ENCODE measurements around the gene WDR43. TPM values are rescaled to one million over a fixed set of nuclear protein-coding genes. Genes with fewer than 3 reads are reported as not detected.
A peak's percentile ranks its signal among the peaks of the same experiment; 100 is the strongest.

The WDR43 gene
- total RNA-seq, 6 donors from 2014 or later: 20.4 to 54.7 (median 33.7) TPM

- ATAC-seq (ENCODE audit: low FRiP score in 2 of 2): no peak
- Histone ChIP-seq H3K9me3 (no peaks in the 10 kb centered on the region), H3K4me1 (peaks cover 19 to 27% (median 23%) of the 10 kb centered on the region in 4 donors), H3K27ac (no peak overlapping the region), H3K4me3 (peak overlapping the region in 1 of 4 donors; percentile 93), H3K27me3 (no peaks in the 10 kb centered on the region), H3K36me3 (no peaks in the 10 kb centered on the region)
- TF ChIP-seq POLR2A (IDR thresholded peaks at IDR 0.05): no peak
- no peak for TF ChIP-seq POLR2AphosphoS5 (IDR thresholded peaks at IDR 0.05)
- TF ChIP-seq, protein P1, sequence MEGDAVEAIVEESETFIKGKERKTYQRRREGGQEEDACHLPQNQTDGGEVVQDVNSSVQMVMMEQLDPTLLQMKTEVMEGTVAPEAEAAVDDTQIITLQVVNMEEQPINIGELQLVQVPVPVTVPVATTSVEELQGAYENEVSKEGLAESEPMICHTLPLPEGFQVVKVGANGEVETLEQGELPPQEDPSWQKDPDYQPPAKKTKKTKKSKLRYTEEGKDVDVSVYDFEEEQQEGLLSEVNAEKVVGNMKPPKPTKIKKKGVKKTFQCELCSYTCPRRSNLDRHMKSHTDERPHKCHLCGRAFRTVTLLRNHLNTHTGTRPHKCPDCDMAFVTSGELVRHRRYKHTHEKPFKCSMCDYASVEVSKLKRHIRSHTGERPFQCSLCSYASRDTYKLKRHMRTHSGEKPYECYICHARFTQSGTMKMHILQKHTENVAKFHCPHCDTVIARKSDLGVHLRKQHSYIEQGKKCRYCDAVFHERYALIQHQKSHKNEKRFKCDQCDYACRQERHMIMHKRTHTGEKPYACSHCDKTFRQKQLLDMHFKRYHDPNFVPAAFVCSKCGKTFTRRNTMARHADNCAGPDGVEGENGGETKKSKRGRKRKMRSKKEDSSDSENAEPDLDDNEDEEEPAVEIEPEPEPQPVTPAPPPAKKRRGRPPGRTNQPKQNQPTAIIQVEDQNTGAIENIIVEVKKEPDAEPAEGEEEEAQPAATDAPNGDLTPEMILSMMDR (IDR thresholded peaks at IDR 0.05): no peak
- no peak for TF ChIP-seq EP300 (IDR thresholded peaks at IDR 0.05)
- DNase-seq: peak in 1 of 2 donors; percentile 65
- WGBS, 2 donors: 91 to 93% methylated on average over 21 of the region's 21 CpGs
These were observed 979 bp upstream of the WDR43 start for GRCh38 chr2:28893488-28893887.

GRCh38 chr2:28895189-28895893 is 874 bp downstream of the WDR43 start:
- peak overlapping the region; percentile 91 to 100 (median 96) for H3K4me3 ChIP-seq
- no peaks in the 10 kb centered on the region for H3K9me3 ChIP-seq
- ATAC-seq (ENCODE audit: low FRiP score in 2 of 2): peak; percentile 1 to 49
- peak overlapping the region; percentile 83 to 91 (median 86) for H3K27ac ChIP-seq
- H3K27me3 ChIP-seq: no peaks in the 10 kb centered on the region
- TF ChIP-seq POLR2AphosphoS5 (IDR thresholded peaks at IDR 0.05): no peak
- TF ChIP-seq, protein P1 (IDR thresholded peaks at IDR 0.05): no peak
- TF ChIP-seq POLR2A (IDR thresholded peaks at IDR 0.05): no peak
- no peak for TF ChIP-seq EP300 (IDR thresholded peaks at IDR 0.05)
- H3K36me3 ChIP-seq: no peaks in the 10 kb centered on the region
- 1 to 2% methylated on average over 16 to 19 of the region's 19 CpGs for WGBS, 2 donors
- peaks cover 19 to 37% (median 26%) of the 10 kb centered on the region in 4 donors for H3K4me1 ChIP-seq
- DNase-seq: peak in 1 of 2 donors; percentile 38

- WGBS, 2 donors: 31% methylated on average over 2 of the region's 2 CpGs
- TF ChIP-seq, protein P1 (IDR thresholded peaks at IDR 0.05): no peak
- no peak for TF ChIP-seq POLR2AphosphoS5 (IDR thresholded peaks at IDR 0.05)
- TF ChIP-seq EP300 (IDR thresholded peaks at IDR 0.05): no peak
- no peak for TF ChIP-seq POLR2A (IDR thresholded peaks at IDR 0.05)
These were observed 2.4 kb downstream of the WDR43 start for GRCh38 chr2:28896906-28897305.

GRCh38 chr2:28898048-28898447 is 3.6 kb downstream of the WDR43 start:
- DNase-seq: no peak
- ATAC-seq (ENCODE audit: low FRiP score in 2 of 2): no peak
- no peaks in the 10 kb centered on the region for H3K9me3 ChIP-seq
- H3K27me3 ChIP-seq: no peaks in the 10 kb centered on the region
- no peak overlapping the region for H3K4me3 ChIP-seq
- TF ChIP-seq EP300 (IDR thresholded peaks at IDR 0.05) (no peak), POLR2A (IDR thresholded peaks at IDR 0.05) (no peak), POLR2AphosphoS5 (IDR thresholded peaks at IDR 0.05) (no peak)
- TF ChIP-seq, protein P1 (IDR thresholded peaks at IDR 0.05): no peak
- peaks cover 0 to 10% (median 6%) of the 10 kb centered on the region in 4 donors for H3K36me3 ChIP-seq
- WGBS, 2 donors: 52 to 67% methylated on average over 1 of the region's 1 CpG
- H3K27ac ChIP-seq: no peak overlapping the region
- H3K4me1 ChIP-seq: peaks cover 19 to 37% (median 26%) of the 10 kb centered on the region in 4 donors

More at GRCh38 chr2:28896906-28897305, 2.4 kb downstream of the WDR43 start:
- peaks cover 0 to under 1% (median 0%) of the 10 kb centered on the region in 4 donors for H3K36me3 ChIP-seq
- ATAC-seq (ENCODE audit: low FRiP score in 2 of 2) (no peak), DNase-seq (no peak)
- H3K4me1 ChIP-seq: peaks cover 19 to 37% (median 26%) of the 10 kb centered on the region in 4 donors
- H3K9me3 ChIP-seq: no peaks in the 10 kb centered on the region
- H3K27ac ChIP-seq: no peak overlapping the region
- H3K27me3 ChIP-seq: no peaks in the 10 kb centered on the region
- H3K4me3 ChIP-seq: no peak overlapping the region
